NCI-H2196 treated with DMSO at 0.1 percent for 48 hours (cell line): ENCODE measurements around the gene CSH2.
"Not testable (repeated sequence)": the region's sequence is repeated elsewhere in the genome, so short reads cannot be mapped to it uniquely, and the experiment has no call there.

Source experiments
- DNase-seq: peaks from one replicate; lab custom pipeline; 2025; ENCODE audit not compliant: unreplicated experiment; lab: John Stamatoyannopoulos, UW

The CSH2 gene

DNA sequence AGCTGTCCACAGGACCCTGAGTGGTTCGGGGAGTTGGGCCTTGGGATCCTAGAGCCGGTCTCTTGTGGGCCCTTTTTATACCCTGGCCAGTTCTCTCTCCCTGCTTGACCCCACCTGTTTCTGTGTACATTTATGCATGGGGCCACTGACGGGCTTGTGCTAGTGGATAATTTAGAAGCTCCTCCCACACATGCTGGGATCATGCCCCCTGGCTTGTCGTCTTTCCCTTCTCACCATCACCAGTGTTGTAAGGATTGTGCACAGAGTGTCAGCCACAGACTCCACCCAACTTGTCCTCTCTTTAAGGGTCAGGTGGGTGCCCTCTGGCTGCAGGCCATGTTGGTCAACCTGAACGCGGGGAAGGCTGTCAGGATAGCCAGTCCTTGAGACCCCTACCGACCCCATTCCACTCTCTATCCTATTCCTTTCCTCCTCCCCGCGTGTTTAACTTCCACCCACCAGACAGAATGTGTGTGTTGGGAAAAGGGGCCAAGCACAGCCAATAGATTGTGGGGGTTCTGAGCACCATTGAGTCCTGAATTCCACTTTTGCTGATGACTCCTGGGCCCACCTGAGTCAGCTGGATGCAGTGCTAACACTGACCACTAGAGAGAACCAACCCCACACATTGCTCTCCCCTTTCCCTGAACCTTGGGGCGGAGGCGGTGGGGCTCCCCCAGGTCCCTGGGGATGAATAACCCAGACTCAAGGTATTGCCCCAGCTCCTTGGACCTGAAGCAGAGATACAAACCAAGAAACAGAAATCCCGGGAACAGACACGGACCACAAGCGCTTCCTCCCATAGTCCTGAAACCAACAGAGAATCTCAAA is 23.3 kb upstream of the CSH2 start, which contains the start of gene CSH1:
Gene CSH1, minus strand, starts transcription at position 51 of the 831 bp plus-strand sequence. CDS start 63 bp downstream, outside the sequence.
- DNase-seq = not testable (repeated sequence)

- DNase-seq = not testable (repeated sequence)
Observed at GRCh38 chr17:63894821-63895220, 21.3 kb upstream of the CSH2 start.

GRCh38 chr17:63894021-63894420 is 20.5 kb upstream of the CSH2 start:
- not testable (repeated sequence) for DNase-seq

- not testable (repeated sequence) for DNase-seq
Observed at GRCh38 chr17:63892316-63893037, 19.0 kb upstream of the CSH2 start.

- not testable (repeated sequence) for DNase-seq
Observed at GRCh38 chr17:63889026-63889848, 15.8 kb upstream of the CSH2 start.

GRCh38 chr17:63885119-63885518 is 11.6 kb upstream of the CSH2 start:
- not testable (repeated sequence) for DNase-seq

DNA sequence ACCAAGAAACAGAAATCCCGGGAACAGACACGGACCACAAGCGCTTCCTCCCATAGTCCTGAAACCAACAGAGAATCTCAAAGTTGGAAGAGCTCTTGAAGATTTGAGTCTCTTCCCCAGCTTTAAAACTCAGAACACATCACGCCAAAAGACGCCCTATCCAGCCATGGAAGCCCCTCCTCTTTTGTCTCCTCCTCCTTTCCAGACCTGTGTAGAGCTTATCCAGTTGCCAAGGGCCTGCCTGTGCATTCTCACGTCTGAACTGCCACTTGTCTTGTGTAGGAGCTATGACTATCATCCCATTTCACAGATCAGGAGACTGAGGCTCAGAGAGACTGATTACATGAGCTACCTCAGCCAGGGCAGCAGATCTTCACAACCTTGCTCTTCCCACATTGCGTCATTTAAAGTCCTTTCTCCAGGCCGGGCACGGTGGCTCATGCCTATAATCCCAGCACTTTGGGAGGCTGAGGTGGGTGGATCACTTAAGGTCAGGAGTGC is 9.2 kb upstream of the CSH2 start:
- DNase-seq = not testable (repeated sequence)

GRCh38 chr17:63881935-63882601 is 8.6 kb upstream of the CSH2 start, which contains the start of gene GH2:
Gene GH2, minus strand, starts transcription at chr17:63881944. Its CDS starts 143 bp downstream, at chr17:63881801.
- DNase-seq = peak; percentile 17

DNA sequence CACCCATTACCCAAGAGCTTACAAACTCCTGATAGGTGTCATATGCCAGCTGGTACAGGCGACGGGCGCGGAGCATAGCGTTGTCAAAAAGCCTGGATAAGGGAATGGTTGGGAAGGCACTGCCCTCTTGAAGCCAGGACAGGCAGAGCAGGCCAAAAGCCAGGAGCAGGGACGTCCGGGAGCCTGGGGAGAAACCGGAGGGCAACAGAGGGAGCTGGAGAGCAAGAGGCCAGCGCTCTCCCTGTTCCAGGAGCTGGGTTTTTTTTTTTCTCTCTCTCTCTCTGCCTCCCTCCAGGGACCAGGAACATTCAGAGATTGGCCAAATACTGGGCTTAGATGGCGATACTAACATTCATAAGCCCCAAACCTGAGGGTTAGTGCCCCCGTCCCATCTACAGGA is 7.9 kb upstream of the CSH2 start:
- not testable (repeated sequence) for DNase-seq

DNA sequence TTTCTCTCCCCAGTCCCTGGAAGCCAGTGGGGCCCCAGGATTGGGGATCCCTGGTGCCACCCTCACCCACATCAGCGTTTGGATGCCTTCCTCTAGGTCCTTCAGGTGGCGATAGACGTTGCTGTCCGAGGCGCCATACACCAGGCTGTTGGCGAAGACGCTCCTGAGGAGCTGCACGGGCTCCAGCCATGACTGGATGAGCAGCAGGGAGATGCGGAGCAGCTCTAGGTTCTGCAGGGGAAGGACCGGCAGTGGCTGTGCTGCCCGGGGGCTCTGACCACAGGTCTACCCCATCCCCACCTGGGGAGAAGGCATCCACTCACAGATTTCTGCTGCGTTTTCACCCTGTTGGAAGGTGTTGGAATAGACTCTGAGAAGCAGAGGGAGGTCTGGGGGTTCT is 7.2 kb upstream of the CSH2 start:
- no peak for DNase-seq

DNA sequence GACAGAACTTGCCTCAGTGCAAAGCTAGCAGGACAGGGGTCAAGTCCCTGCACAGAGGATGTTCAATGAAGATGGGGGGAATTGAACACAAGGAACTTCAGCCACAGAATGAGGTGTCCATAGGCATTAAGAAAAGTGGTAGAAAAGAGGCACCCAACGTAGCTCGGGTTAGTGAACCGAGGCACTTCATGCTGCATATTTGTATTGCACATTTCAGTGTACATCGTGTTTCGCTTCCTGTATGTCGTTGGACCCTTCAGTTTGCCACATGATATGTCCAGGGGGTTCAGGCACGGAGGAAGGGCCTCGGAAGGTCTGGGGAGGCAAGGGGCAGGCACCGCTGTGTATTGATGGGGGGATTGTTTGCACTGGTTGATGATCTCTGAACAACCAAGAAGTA is 4.9 kb upstream of the CSH2 start:
- not testable (repeated sequence) for DNase-seq

DNA sequence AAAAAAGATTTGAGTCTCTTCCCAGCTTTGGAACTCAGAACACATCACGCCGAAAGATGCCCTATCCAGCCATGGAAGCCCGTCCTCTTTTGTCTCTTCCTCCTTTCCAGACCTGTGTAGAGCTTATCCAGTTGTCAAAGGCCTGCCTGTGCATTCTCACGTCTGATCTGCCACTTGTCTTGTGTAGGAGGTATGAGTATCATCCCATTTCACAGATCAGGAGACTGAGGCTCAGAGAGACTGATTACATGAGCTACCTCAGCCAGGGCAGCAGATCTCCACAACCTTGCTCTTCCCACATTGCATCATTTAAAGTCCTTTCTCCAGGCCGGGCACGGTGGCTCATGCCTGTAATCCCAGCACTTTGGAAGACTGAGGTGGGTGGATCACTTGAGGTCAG is 1.2 kb upstream of the CSH2 start:
- DNase-seq = not testable (repeated sequence)

GRCh38 chr17:63874061-63874626 is 667 bp upstream of the CSH2 start:
- DNase-seq = not testable (repeated sequence)

DNA sequence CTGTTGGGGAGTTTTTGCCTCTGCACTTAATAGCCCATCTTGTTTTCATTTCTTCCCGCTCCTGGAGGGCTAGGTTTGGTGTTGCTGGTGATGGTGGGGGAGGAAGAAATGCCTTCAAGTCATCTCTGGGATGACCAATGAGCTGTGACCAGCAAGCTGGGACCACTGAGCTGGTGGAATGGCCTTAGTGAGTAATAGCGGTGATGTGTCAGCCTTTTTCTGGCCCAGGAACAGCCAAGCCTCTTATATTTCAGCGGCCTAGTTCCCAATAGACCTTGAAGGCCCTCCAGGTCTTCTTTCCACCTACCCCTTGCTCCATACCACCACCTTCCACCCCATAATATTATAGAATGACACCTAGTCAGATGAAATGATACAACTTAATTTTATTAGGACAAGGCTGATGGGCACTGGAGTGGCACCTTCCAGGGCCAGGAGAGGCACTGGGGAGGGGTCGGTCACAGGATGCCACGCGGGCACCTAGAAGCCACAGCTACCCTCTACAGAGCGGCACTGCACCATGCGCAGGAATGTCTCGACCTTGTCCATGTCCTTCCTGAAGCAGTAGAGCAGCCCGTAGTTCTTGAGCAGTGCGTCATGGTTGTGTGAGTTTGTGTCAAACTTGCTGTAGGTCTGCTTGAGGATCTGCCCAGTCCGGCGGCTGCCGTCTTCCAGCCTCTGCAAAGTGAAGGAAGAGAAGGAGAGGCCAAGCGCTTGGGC is 1.7 kb downstream of the CSH2 start:
- not testable (repeated sequence) for DNase-seq

GRCh38 chr17:63870292-63870665 is 3.2 kb downstream of the CSH2 start:
- DNase-seq = not testable (repeated sequence)

DNA sequence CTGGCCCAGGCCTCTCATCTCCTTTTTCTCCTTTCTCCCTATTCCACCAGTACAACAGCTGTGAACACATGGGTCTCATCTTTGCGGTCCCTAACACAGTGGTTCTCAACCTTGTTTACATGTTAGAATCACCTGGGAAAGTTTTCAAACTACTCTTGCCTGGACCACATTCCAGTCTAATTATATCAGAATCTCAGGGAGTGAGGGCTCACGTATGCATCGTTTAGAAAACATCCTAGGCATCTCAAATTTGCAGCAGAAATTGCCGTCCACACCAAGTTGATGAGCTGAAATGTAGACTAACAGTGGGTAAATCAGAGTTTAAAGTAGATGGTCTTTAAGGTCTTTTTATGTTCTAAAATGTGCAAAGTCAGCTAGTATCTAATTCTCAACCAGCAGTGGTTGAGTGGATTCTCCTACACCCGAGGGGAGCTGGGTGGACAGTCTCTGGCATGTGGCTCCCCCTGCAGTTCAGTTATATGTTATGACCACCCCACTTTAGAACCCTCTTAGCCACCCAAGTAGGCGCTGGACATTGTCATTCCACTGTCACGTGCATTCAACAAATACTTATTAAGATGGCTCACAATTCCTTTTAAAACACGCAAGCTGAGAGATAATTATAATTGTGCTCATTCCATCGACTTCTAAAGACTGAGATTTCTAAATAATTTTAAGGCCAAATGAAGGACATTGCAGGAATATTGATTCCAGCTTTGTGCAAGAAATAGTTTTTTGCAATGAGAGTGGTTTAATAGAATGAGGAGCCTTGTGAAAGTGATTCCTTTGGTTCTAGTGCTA is 3.8 kb downstream of the CSH2 start:
- DNase-seq = not testable (repeated sequence)

DNA sequence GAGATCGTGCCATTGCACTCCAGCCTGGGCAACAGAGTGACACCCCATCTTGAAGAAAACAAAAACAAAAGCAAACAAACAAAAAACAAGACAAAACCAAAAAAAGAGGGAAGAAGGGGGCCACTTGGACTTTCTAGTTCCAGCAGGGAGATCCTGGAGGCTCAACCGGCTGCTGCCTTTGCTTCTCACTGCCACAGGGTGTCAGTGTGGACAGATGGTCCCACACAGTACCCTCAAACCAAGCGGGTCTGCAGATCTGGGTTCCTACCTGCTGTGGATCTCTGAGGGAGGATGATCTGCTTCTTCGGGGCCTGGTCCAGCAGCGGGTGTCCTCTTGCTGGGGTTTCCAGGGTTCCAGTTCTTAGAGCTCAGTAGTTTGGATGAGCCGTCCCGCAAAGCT is 6.9 kb downstream of the CSH2 start:
- DNase-seq = not testable (repeated sequence)

DNA sequence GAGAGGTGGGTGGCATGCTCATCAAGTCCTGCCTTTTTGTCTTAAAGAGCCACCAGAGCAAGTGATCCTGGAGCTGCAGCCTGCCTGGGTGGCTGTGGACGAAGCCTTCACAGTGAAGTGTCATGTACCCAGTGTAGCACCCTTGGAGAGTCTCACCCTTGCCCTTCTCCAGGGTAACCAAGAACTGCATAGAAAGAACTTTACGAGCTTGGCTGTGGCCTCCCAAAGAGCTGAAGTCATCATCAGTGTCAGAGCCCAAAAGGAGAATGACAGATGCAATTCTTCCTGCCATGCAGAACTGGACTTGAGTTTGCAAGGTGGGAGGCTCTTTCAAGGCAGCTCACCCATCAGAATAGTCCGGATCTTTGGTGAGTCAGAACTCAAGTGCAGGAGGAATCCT is 14.2 kb downstream of the CSH2 start:
- DNase-seq = no peak

GRCh38 chr17:63856425-63856824 is 17.1 kb downstream of the CSH2 start:
- not testable (repeated sequence) for DNase-seq
